GM23248 (cell line): Measurements from ENCODE around the gene DLX3.

Source experiments
- EZH2 ChIP-seq: fragments of 200-600 bp; sonication (generic); IDR thresholded peaks from 2 replicates; pipeline ENCODE4 v1.6.1; 2018; ENCODE audit warnings: antibody characterized with exemption, mild to moderate bottlenecking; ENCODE audit not compliant: insufficient read depth, poor library complexity, severe bottlenecking
- EZH2phosphoT487 ChIP-seq: fragments of 200-600 bp; sonication (generic); IDR thresholded peaks from 2 replicates; pipeline ENCODE4 v1.6.1; 2018; ENCODE audit warnings: antibody characterized with exemption, moderate library complexity, mild to moderate bottlenecking, low read depth; ENCODE audit not compliant: insufficient read depth

DNA sequence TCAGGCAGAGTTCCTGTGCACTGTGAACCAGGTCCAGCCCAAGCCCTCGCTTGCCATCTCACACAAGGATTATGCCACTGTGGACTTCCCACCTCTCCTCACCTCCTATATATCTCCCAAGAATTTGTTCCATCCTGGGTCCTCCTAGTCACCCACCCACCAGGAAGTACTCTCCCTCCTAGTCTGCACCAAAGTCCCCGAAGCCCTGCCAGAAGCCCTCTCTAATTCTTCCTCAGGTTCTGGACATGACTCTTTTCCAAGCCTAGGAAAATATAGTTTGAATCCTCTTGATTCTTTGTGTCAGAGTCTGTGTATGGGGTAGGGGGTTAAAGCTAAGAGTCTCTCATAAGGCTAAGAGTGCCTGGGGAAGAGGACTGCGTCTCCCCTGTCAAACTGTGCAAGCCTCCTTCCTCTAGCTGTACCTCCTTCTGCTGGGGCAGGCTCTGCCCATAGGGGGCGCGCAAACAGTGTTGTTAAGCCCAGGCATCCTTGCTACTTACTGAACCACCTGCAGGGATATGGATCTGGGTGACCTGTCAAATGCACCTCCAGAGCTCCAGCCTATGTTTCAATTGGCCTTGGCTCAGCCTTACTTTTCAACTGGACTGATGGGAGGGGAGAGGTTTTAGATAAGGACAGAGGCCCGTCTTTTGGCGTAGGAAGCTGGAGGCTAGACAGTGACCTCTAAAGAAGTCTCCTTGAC, 42.7 kb downstream of the DLX3 start:
- TF ChIP-seq EZH2 (no peak), EZH2phosphoT487 (no peak)
